GM12872 (cell line): ENCODE measurements around the gene XPNPEP3.

Source experiments
- CTCF ChIP-seq: IDR thresholded peaks from 3 replicates; pipeline ENCODE4 v1.5.1; 2011; ENCODE audit warnings: low read depth, mild to moderate bottlenecking, low read length, moderate library complexity; ENCODE audit not compliant: insufficient read depth

The XPNPEP3 gene

GRCh38 chr22:40819599-40820140, 37.3 kb upstream of the XPNPEP3 start:
- no peak for TF ChIP-seq CTCF

DNA sequence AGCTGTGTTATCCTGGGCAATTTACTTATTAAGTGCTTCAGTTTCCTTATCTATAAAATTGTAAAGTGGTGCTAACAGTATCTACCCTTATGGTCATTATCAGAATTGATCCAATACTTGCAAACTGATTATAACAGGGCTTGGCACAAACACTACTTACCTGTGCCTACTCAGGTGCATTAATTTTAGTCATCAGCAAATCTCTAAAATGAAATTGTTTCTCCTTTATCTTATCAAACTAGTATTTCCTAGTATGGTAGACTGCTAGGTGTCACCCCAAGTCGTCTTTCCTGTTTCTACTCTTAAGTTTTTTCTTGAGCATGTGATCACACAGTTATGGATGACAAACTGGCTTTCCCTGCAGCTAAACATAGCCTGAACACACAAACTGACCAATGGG, 33.5 kb upstream of the XPNPEP3 start:
- no peak for TF ChIP-seq CTCF

DNA sequence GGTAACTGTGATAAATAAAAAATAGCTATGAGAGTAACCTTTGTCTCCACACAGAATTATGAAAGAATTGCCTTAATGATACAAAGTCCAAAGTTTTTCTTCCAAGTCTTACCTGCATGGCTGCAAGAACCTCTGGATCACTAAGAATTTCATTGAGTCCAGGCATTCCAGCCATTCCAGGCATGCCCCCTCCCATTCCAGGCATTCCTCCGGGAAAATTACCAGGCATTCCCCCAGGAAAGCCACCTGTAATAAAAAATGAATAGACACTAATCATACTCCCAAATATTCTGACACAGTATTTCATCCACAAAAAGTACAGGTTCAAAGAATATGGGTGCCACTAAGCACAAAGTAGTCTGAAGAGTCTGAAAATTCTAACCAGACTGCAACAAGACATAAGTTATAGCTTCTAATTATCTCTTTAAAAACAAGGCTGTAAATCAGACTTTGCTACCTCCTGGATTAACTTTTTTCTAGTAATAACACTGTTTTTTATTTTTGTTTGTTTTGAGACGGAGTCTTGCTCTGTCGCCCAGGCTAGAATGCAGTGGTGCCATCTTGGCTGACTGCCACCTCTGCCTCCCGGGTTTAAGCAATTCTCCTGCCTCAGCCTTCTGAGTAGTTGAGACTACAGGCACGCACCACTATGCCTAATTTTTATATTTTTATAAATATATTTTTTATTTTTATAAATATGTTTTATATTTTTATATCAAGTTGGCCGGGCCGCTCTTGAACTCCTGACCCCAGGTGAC, 29.8 kb upstream of the XPNPEP3 start:
- no peak for TF ChIP-seq CTCF

DNA sequence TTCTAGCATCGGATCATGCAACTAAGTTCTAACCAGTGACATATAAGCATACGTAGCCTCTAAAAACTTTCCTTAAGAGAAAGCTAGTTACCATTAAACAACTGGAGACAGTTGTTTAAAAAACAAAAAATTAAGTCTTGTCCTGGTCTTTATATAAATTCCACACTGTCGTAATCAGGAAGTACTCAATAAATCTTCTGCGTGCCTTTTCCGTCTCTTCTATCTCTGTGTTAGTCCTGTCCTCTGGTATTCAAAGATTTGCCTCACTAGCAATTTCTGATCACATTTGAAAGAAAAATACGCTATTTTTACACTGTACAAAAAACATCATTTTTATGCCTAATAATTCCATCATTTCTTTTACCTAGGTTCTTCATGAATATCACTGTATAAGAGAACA, 27.8 kb upstream of the XPNPEP3 start:
- TF ChIP-seq CTCF = no peak

- TF ChIP-seq CTCF = no peak
Observed at GRCh38 chr22:40834619-40835018, 22.3 kb upstream of the XPNPEP3 start.

GRCh38 chr22:40838486-40838885, 18.5 kb upstream of the XPNPEP3 start:
- no peak for TF ChIP-seq CTCF

DNA sequence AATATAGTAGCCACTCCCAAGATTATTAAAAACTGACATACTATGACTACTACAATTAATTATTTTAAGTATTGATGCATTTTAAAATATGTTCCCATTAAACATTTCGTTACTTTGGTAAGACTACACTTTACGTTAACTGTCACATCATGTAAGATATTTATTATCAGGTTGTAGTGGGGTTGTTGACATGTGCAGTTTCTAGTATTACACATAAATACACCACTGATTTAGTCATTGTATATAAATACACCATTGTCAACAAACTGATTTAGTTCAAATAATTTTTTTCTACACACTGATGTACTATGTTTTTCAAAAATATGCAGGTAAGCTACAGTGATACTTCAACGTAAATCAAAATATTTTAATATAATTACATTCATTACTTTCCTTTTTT, 12.0 kb upstream of the XPNPEP3 start:
- TF ChIP-seq CTCF = no peak
